ENCODE measurements around the gene NOS1.

DNA sequence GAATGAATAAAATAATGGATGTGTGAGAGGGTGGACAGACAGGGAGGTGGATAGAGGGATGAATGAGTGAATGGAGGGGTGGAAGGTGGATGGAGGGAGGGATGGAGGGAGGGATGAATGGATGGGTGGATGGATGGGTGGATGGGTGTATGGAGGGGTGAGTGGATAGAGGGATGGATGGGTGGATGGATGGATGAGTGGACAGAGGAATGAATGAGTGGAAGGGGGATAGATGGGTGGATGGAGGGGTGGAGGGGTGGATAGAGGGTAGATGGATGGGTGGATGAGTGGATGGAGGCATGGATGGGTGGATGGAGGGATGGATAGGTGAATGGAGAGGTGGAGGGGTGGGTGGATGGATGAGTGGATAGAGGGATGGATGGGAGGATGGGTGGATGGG lies 47.9 kb upstream of the NOS1 start:
- TF ChIP-seq, protein P1, sequence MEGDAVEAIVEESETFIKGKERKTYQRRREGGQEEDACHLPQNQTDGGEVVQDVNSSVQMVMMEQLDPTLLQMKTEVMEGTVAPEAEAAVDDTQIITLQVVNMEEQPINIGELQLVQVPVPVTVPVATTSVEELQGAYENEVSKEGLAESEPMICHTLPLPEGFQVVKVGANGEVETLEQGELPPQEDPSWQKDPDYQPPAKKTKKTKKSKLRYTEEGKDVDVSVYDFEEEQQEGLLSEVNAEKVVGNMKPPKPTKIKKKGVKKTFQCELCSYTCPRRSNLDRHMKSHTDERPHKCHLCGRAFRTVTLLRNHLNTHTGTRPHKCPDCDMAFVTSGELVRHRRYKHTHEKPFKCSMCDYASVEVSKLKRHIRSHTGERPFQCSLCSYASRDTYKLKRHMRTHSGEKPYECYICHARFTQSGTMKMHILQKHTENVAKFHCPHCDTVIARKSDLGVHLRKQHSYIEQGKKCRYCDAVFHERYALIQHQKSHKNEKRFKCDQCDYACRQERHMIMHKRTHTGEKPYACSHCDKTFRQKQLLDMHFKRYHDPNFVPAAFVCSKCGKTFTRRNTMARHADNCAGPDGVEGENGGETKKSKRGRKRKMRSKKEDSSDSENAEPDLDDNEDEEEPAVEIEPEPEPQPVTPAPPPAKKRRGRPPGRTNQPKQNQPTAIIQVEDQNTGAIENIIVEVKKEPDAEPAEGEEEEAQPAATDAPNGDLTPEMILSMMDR (IDR thresholded peaks at IDR 0.05 in 4 of 5, conservative IDR thresholded peaks at IDR 0.05 in 1 of 5) = no peak
- no peak for TF ChIP-seq POLR2A (IDR thresholded peaks at IDR 0.05)
